SK-N-SH (cell line): ENCODE results near the gene TWSG1. TPM values are rescaled to one million over a fixed set of nuclear protein-coding genes. Genes with fewer than 3 reads are reported as not detected.

Experiments used
- CTCF ChIA-PET: fragments of 300-600, 350-600 bp; formaldehyde crosslinking; extraction: SDS; loops from one replicate; lab custom pipeline; 2021; lab: Yijun Ruan, JAX
- POLR2A ChIA-PET: fragments of 350-600 bp; sonication (Branson Sonifier 250); formaldehyde crosslinking; extraction: SDS; loops from one replicate; lab custom pipeline; 2020; ENCODE audit warnings: antibody characterized with exemption, inconsistent platforms; lab: Yijun Ruan, JAX
- DNase-seq: peaks from one replicate; pipeline ENCODE4 v3.0.0; 2012
- H2AFZ ChIP-seq: fragments of 200-600 bp; sonication (generic); 2 replicates; pipeline ENCODE4 v1.8.1; 2016; ENCODE audit warnings: antibody characterized with exemption, mild to moderate bottlenecking, low read depth
- H3F3A ChIP-seq: fragments of 200-600 bp; sonication (generic); replicated peaks from 2 replicates; pipeline ENCODE3; 2016; ENCODE audit warnings: antibody characterized with exemption, mild to moderate bottlenecking; ENCODE audit not compliant: insufficient read depth
- H3K27ac ChIP-seq, 2 experiments: fragments of 200-500 bp in 1 of 2; fragments of 200-600 bp in 1 of 2; sonication (Bioruptor generic) in 1 of 2; sonication (generic), shearing (Covaris generic) in 1 of 2; 2 replicates each; pipeline versions ENCODE4 v1.5.1 to v1.6.1; 2014 to 2016; ENCODE audit warnings: low read depth in 2 of 2, inconsistent platforms in 1 of 2, low read length in 1 of 2, mild to moderate bottlenecking in 1 of 2, mixed read lengths in 1 of 2
- H3K27me3 ChIP-seq: fragments of 200-600 bp; sonication (generic), shearing (Covaris generic); 2 replicates; pipeline ENCODE4 v1.6.1; 2016; ENCODE audit warnings: mixed run types; ENCODE audit not compliant: insufficient read depth
- H3K36me3 ChIP-seq, 2 experiments: fragments of 200-500 bp in 1 of 2; fragments of 200-600 bp in 1 of 2; sonication (Bioruptor generic) in 1 of 2; sonication (generic) in 1 of 2; replicated peaks in 1 of 2; 2 replicates each; pipeline versions ENCODE3 to v1.5.1; 2014 to 2016; ENCODE audit warnings: low read length in 1 of 2, mild to moderate bottlenecking in 1 of 2; ENCODE audit not compliant: insufficient read depth in 2 of 2, control insufficient read depth in 1 of 2
- H3K4me1 ChIP-seq, 2 experiments: fragments of 200-500 bp in 1 of 2; fragments of 200-600 bp in 1 of 2; sonication (Bioruptor generic) in 1 of 2; sonication (generic), shearing (Covaris generic) in 1 of 2; 2 replicates each; pipeline versions ENCODE4 v1.5.1 to v1.6.1; 2014 to 2016; ENCODE audit warnings: low read depth in 1 of 2, low read length in 1 of 2, mixed run types in 1 of 2; ENCODE audit not compliant: insufficient read depth in 2 of 2, control insufficient read depth in 1 of 2
- H3K4me2 ChIP-seq: fragments of 200-600 bp; sonication (generic), shearing (Covaris generic); 2 replicates; pipeline ENCODE4 v1.6.1; 2017; ENCODE audit warnings: mixed run types
- H3K4me3 ChIP-seq, 2 experiments: fragments of 200-500 bp in 1 of 2; fragments of 200-600 bp in 1 of 2; sonication (Bioruptor generic) in 1 of 2; sonication (generic), shearing (Covaris generic) in 1 of 2; 2 replicates each; pipeline versions ENCODE4 v1.5.1 to v1.8.1; 2014 to 2016; ENCODE audit warnings: low read depth in 2 of 2, inconsistent platforms in 1 of 2, low read length in 1 of 2, mild to moderate bottlenecking in 1 of 2, mixed read lengths in 1 of 2, moderate library complexity in 1 of 2
- H3K79me2 ChIP-seq: fragments of 200-600 bp; sonication (generic); 2 replicates; pipeline ENCODE4 v1.8.1; 2017; ENCODE audit warnings: mild to moderate bottlenecking; ENCODE audit not compliant: insufficient read depth
- H3K9ac ChIP-seq: fragments of 200-600 bp; sonication (generic); 2 replicates; pipeline ENCODE4 v1.6.1; 2017; ENCODE audit warnings: mixed run types
- H3K9me2 ChIP-seq: fragments of 200-600 bp; sonication (generic); 2 replicates; pipeline ENCODE4 v1.6.1; 2017; ENCODE audit warnings: mixed run types
- H3K9me3 ChIP-seq: fragments of 200-600 bp; sonication (generic); 2 replicates; pipeline ENCODE4 v1.6.1; 2017; ENCODE audit warnings: mixed run types, mild to moderate bottlenecking, moderate library complexity
- H4K20me1 ChIP-seq: fragments of 200-600 bp; sonication (generic); 2 replicates; pipeline ENCODE4 v1.6.1; 2017; ENCODE audit warnings: mild to moderate bottlenecking, mixed run types; ENCODE audit not compliant: insufficient read depth
- CHD2 ChIP-seq: fragments of 150-350 bp; IDR thresholded peaks from 2 replicates; pipeline ENCODE4 v1.6.1; 2018; ENCODE audit warnings: low read length; ENCODE audit not compliant: partially characterized antibody
- EP300 ChIP-seq, 2 experiments: IDR thresholded peaks; 2 replicates each; pipeline versions ENCODE4 v1.4.0 to v1.6.1; 2012; ENCODE audit warnings: borderline replicate concordance in 1 of 2, low read depth in 1 of 2, low read length in 1 of 2
- FOXM1 ChIP-seq: IDR thresholded peaks from 2 replicates; pipeline ENCODE4 v1.4.0; 2012; ENCODE audit warnings: low read depth, mild to moderate bottlenecking
- GABPA ChIP-seq: IDR thresholded peaks from 2 replicates; pipeline ENCODE4 v1.4.0; 2012; ENCODE audit warnings: low read depth, mild to moderate bottlenecking
- GATA2 ChIP-seq: sonication (generic); formaldehyde crosslinking; IDR thresholded peaks from 2 replicates; pipeline ENCODE4 v1.5.0; 2020; ENCODE audit warnings: mild to moderate bottlenecking, missing genetic modification reagents
- MEF2A ChIP-seq: IDR thresholded peaks from 2 replicates; pipeline ENCODE4 v1.4.0; 2012; ENCODE audit warnings: low read depth, borderline replicate concordance
- MXI1 ChIP-seq: IDR thresholded peaks from 2 replicates; pipeline ENCODE4 v1.6.1; 2012; ENCODE audit warnings: mild to moderate bottlenecking, low read depth, low read length, improper control_type of control experiment
- NFIC ChIP-seq: IDR thresholded peaks from 2 replicates; pipeline ENCODE4 v1.4.0; 2012; ENCODE audit warnings: borderline replicate concordance
- NRF1 ChIP-seq: IDR thresholded peaks from 2 replicates; pipeline ENCODE4 v1.6.1; 2012; ENCODE audit warnings: low read depth, mild to moderate bottlenecking, low read length
- POLR2AphosphoS5 ChIP-seq: IDR thresholded peaks from 2 replicates; pipeline ENCODE4 v1.6.1; 2012; ENCODE audit warnings: low read depth, low read length
- RAD21 ChIP-seq: IDR thresholded peaks from 2 replicates; pipeline ENCODE4 v1.6.1; 2012; ENCODE audit warnings: mild to moderate bottlenecking, low read length
- RFX5 ChIP-seq: IDR thresholded peaks from 2 replicates; pipeline ENCODE4 v1.6.1; 2012; ENCODE audit warnings: mild to moderate bottlenecking, improper control_type of control experiment, low read length
- RXRA ChIP-seq: IDR thresholded peaks from 2 replicates; pipeline ENCODE4 v1.4.0; 2012; ENCODE audit warnings: low read depth, mild to moderate bottlenecking, borderline replicate concordance
- SMC3 ChIP-seq: IDR thresholded peaks from 2 replicates; pipeline ENCODE4 v1.6.1; 2012; ENCODE audit warnings: low read depth, low read length, improper control_type of control experiment
- TAF1 ChIP-seq: IDR thresholded peaks from 2 replicates; pipeline ENCODE4 v1.6.1; 2012; ENCODE audit warnings: low read depth, mild to moderate bottlenecking, low read length, moderate library complexity, borderline replicate concordance
- TCF12 ChIP-seq: IDR thresholded peaks from 2 replicates; pipeline ENCODE4 v1.4.0; 2012
- YY1 ChIP-seq: IDR thresholded peaks from 2 replicates; pipeline ENCODE4 v1.4.0; 2012; ENCODE audit warnings: low read depth, mild to moderate bottlenecking
- ZBTB33 ChIP-seq: IDR thresholded peaks from 2 replicates; pipeline ENCODE4 v1.4.0; 2012; ENCODE audit warnings: low read depth, borderline replicate concordance
- WGBS: methylation state at CpG from one replicate; pipeline ENCODE4 v1.1.6; 2017; ENCODE audit warnings: low lambda C conversion rate; 5-methylcytosine and 5-hydroxymethylcytosine counted together
- polyA plus RNA-seq, 3 experiments: library from polyadenylated mRNA; depleted of rRNA; stranded (reverse); fragments of >200 nt; gene quantifications; 2 replicates each; pipeline ENCODE4 v1.2.3, GENCODE V29; 2012
- TF ChIP-seq, protein P1 (sequence below): fragments of 150-350 bp; IDR thresholded peaks from 2 replicates; pipeline ENCODE4 v1.6.1; 2016; ENCODE audit warnings: mild to moderate bottlenecking, low read depth, low read length
- TF ChIP-seq, protein P2 (sequence below): fragments of 200-600 bp; sonication (generic); IDR thresholded peaks from 2 replicates; pipeline ENCODE4 v1.6.1; 2017; ENCODE audit warnings: antibody characterized with exemption, mild to moderate bottlenecking, moderate library complexity

Gene TWSG1
- polyA plus RNA-seq, 1 of the 3 experiments (the other 2 are of a cell fraction): 44.0 TPM

GRCh38 chr18:9346775-9347174 is 12.2 kb downstream of the TWSG1 start:
- peaks cover 5% of the 10 kb centered on the region for H3F3A ChIP-seq
- no peaks in the 10 kb centered on the region for H3K9me3 ChIP-seq
- H3K9ac ChIP-seq: no peak overlapping the region
- peaks cover 0 to 14% of the 10 kb centered on the region in 2 experiments; a peak in 1 of 4 replicates for H3K4me1 ChIP-seq
- H2AFZ ChIP-seq: no peak overlapping the region
- H3K4me2 ChIP-seq: no peak overlapping the region
- H3K9me2 ChIP-seq: no peaks in the 10 kb centered on the region
- no peak for TF ChIP-seq ZBTB33
- TF ChIP-seq MEF2A: no peak
- no peak for TF ChIP-seq YY1
- TF ChIP-seq RAD21: no peak
- no peak for TF ChIP-seq GATA2 (CRISPR knock-in tag)
- TF ChIP-seq RFX5: no peak
- TF ChIP-seq SMC3: no peak
- TF ChIP-seq GABPA: no peak
- no peak for TF ChIP-seq TCF12
- TF ChIP-seq CHD2: no peak
- no peak for TF ChIP-seq POLR2AphosphoS5
- TF ChIP-seq MXI1: no peak
- no peak for TF ChIP-seq TAF1
- no peak for TF ChIP-seq NFIC
- TF ChIP-seq EP300 (IDR thresholded peaks at IDR 0.05; ENCODE audit: borderline replicate concordance in 1 of 2, low read depth in 1 of 2, low read length in 1 of 2): no peak
- TF ChIP-seq NRF1: no peak
- no peak for TF ChIP-seq FOXM1
- no peak for TF ChIP-seq RXRA
- TF ChIP-seq, protein P1, sequence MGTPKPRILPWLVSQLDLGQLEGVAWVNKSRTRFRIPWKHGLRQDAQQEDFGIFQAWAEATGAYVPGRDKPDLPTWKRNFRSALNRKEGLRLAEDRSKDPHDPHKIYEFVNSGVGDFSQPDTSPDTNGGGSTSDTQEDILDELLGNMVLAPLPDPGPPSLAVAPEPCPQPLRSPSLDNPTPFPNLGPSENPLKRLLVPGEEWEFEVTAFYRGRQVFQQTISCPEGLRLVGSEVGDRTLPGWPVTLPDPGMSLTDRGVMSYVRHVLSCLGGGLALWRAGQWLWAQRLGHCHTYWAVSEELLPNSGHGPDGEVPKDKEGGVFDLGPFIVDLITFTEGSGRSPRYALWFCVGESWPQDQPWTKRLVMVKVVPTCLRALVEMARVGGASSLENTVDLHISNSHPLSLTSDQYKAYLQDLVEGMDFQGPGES: no peak
- TF ChIP-seq, protein P2, sequence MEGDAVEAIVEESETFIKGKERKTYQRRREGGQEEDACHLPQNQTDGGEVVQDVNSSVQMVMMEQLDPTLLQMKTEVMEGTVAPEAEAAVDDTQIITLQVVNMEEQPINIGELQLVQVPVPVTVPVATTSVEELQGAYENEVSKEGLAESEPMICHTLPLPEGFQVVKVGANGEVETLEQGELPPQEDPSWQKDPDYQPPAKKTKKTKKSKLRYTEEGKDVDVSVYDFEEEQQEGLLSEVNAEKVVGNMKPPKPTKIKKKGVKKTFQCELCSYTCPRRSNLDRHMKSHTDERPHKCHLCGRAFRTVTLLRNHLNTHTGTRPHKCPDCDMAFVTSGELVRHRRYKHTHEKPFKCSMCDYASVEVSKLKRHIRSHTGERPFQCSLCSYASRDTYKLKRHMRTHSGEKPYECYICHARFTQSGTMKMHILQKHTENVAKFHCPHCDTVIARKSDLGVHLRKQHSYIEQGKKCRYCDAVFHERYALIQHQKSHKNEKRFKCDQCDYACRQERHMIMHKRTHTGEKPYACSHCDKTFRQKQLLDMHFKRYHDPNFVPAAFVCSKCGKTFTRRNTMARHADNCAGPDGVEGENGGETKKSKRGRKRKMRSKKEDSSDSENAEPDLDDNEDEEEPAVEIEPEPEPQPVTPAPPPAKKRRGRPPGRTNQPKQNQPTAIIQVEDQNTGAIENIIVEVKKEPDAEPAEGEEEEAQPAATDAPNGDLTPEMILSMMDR: no peak
- H3K4me3 ChIP-seq: no peak overlapping the region
- no peak for DNase-seq
- peaks cover 5 to 26% of the 10 kb centered on the region in 2 experiments for H3K36me3 ChIP-seq
- H3K27ac ChIP-seq: no peak overlapping the region
- ChIA-PET POLR2A (no interaction called here), CTCF (no interaction called here)
- H3K27me3 ChIP-seq: no peaks in the 10 kb centered on the region
- 100% methylated on average over 2 of the region's 2 CpGs for WGBS
- peaks cover 79% of the 10 kb centered on the region; the same call in 1 of the 2 replicates for H3K79me2 ChIP-seq
- no peaks in the 10 kb centered on the region for H4K20me1 ChIP-seq
